Measurements from ENCODE around the gene BIRC5. TPM values are rescaled to one million over a fixed set of nuclear protein-coding genes. Genes with fewer than 3 reads are reported as not detected.

The BIRC5 gene
- polyA plus RNA-seq, 3 donors, result 0.31 to 1.2 (median 0.40) TPM

DNA sequence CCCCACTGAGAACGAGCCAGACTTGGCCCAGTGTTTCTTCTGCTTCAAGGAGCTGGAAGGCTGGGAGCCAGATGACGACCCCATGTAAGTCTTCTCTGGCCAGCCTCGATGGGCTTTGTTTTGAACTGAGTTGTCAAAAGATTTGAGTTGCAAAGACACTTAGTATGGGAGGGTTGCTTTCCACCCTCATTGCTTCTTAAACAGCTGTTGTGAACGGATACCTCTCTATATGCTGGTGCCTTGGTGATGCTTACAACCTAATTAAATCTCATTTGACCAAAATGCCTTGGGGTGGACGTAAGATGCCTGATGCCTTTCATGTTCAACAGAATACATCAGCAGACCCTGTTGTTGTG, 631 bp downstream of the BIRC5 start:
- 18 to 21% (median 19%) methylated on average over 5 of the region's 5 CpGs for WGBS, 3 donors
- no peak overlapping the region for H3K27ac ChIP-seq (ENCODE audit: low read depth, low read length)

DNA sequence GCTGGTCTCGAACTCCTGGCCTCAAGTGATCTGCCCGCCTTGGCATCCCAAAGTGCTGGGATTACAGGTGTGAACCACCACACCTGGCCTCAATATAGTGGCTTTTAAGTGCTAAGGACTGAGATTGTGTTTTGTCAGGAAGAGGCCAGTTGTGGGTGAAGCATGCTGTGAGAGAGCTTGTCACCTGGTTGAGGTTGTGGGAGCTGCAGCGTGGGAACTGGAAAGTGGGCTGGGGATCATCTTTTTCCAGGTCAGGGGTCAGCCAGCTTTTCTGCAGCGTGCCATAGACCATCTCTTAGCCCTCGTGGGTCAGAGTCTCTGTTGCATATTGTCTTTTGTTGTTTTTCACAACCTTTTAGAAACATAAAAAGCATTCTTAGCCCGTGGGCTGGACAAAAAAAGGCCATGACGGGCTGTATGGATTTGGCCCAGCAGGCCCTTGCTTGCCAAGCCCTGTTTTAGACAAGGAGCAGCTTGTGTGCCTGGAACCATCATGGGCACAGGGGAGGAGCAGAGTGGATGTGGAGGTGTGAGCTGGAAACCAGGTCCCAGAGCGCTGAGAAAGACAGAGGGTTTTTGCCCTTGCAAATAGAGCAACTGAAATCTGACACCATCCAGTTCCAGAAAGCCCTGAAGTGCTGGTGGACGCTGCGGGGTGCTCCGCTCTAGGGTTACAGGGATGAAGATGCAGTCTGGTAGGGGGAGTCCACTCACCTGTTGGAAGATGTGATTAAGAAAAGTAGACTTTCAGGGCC, 5.5 kb downstream of the BIRC5 start:
- H3K27ac ChIP-seq (ENCODE audit: low read depth, low read length), result no peak overlapping the region
- WGBS, 3 donors, result 90 to 94% (median 91%) methylated on average over 11 of the region's 11 CpGs

DNA sequence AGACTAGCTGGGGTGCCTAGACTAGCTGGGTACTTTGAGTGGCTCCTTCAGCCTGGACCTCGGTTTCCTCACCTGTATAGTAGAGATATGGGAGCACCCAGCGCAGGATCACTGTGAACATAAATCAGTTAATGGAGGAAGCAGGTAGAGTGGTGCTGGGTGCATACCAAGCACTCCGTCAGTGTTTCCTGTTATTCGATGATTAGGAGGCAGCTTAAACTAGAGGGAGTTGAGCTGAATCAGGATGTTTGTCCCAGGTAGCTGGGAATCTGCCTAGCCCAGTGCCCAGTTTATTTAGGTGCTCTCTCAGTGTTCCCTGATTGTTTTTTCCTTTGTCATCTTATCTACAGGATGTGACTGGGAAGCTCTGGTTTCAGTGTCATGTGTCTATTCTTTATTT, 9.0 kb downstream of the BIRC5 start:
- H3K27ac ChIP-seq (ENCODE audit: low read depth, low read length), result no peak overlapping the region
- 56 to 88% (median 70%) methylated on average over 4 of the region's 4 CpGs for WGBS, 3 donors

DNA sequence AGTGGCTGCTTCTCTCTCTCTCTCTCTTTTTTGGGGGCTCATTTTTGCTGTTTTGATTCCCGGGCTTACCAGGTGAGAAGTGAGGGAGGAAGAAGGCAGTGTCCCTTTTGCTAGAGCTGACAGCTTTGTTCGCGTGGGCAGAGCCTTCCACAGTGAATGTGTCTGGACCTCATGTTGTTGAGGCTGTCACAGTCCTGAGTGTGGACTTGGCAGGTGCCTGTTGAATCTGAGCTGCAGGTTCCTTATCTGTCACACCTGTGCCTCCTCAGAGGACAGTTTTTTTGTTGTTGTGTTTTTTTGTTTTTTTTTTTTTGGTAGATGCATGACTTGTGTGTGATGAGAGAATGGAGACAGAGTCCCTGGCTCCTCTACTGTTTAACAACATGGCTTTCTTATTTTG, 9.7 kb downstream of the BIRC5 start:
- no peak overlapping the region for H3K27ac ChIP-seq (ENCODE audit: low read depth, low read length)
- WGBS, 3 donors, result 73 to 87% (median 79%) methylated on average over 3 of the region's 3 CpGs

DNA sequence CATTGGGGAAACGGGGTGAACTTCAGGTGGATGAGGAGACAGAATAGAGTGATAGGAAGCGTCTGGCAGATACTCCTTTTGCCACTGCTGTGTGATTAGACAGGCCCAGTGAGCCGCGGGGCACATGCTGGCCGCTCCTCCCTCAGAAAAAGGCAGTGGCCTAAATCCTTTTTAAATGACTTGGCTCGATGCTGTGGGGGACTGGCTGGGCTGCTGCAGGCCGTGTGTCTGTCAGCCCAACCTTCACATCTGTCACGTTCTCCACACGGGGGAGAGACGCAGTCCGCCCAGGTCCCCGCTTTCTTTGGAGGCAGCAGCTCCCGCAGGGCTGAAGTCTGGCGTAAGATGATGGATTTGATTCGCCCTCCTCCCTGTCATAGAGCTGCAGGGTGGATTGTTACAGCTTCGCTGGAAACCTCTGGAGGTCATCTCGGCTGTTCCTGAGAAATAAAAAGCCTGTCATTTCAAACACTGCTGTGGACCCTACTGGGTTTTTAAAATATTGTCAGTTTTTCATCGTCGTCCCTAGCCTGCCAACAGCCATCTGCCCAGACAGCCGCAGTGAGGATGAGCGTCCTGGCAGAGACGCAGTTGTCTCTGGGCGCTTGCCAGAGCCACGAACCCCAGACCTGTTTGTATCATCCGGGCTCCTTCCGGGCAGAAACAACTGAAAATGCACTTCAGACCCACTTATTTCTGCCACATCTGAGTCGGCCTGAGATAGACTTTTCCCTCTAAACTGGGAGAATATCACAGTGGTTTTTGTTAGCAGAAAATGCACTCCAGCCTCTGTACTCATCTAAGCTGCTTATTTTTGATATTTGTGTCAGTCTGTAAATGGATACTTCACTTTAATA, 10.4 kb downstream of the BIRC5 start:
- no peak overlapping the region for H3K27ac ChIP-seq (ENCODE audit: low read depth, low read length)
- 80 to 88% (median 87%) methylated on average over 27 of the region's 27 CpGs for WGBS, 3 donors

DNA sequence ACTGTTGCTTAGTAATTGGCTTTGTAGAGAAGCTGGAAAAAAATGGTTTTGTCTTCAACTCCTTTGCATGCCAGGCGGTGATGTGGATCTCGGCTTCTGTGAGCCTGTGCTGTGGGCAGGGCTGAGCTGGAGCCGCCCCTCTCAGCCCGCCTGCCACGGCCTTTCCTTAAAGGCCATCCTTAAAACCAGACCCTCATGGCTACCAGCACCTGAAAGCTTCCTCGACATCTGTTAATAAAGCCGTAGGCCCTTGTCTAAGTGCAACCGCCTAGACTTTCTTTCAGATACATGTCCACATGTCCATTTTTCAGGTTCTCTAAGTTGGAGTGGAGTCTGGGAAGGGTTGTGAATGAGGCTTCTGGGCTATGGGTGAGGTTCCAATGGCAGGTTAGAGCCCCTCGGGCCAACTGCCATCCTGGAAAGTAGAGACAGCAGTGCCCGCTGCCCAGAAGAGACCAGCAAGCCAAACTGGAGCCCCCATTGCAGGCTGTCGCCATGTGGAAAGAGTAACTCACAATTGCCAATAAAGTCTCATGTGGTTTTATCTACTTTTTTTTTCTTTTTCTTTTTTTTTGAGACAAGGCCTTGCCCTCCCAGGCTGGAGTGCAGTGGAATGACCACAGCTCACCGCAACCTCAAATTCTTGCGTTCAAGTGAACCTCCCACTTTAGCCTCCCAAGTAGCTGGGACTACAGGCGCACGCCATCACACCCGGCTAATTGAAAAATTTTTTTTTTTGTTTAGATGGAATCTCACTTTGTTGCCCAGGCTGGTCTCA, 11.2 kb downstream of the BIRC5 start:
- WGBS, 3 donors, result 95 to 97% (median 96%) methylated on average over 16 of the region's 16 CpGs

DNA sequence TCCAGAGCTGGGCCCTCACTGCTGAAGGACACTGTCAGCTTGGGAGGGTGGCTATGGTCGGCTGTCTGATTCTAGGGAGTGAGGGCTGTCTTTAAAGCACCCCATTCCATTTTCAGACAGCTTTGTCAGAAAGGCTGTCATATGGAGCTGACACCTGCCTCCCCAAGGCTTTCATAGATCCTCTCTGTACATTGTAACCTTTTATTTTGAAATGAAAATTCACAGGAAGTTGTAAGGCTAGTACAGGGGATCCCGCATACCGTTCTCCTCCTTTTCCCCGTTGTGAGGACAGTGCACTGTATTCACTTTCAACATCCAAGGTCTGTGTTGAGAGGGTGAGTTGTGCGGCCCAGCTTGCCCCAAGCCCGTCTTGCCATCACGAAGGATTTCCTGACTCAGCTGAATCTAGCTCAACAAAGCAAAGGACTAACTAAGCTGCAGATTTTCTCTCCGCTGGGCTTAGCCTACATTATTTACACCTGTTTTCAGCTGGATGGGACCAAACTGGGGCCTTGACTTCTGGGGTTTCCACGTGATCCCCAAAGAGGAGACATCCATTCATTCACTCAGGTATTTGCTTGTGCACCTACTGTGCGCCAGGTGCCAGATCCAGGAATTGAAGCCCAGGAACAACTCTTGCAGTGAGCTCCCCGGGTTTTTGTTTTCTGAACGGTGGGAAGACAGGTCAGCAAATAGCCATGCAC, 12.2 kb downstream of the BIRC5 start:
- WGBS, 3 donors, result 70 to 77% (median 71%) methylated on average over 12 of the region's 12 CpGs
- H3K27ac ChIP-seq (ENCODE audit: low read depth, low read length), result no peak overlapping the region

More for the DNA sequence above, 11.2 kb downstream of the BIRC5 start:
- H3K27ac ChIP-seq (ENCODE audit: low read depth, low read length), result no peak overlapping the region

DNA sequence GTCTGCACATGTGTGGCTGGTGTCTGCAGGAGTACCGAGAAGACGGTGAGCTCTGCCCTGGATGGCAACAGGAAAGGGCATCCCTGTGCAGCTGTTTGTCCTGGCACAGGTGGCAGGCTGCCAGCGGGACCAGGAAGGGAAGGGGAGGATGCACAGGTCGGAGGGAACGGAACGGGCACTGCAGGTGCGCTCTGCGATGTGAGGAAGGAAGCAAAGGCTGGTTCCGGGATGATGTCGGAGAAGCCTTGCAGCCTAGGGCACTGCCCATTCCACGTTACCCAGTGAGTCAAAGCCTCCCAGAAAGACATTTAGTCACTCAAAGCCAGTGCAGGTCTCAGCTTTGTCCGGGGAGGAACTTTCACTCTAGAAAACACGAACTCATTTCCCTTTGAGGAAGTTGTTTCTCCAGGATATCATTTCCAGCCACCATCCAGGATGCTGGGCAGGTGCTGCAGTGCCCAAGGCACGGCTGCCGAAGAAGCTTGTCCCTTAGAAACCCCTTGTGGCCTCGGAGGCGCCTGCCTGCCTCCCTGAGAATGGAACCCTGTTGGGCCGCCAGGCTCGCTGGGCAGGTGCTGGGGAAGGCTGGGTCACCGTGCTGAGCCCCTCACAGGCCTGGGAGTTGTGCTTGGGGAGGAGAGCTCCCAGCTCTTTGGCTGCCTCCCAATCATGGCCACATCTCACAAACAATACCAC, 12.9 kb downstream of the BIRC5 start:
- WGBS, 3 donors, result 42 to 73% (median 50%) methylated on average over 20 of the region's 20 CpGs

DNA sequence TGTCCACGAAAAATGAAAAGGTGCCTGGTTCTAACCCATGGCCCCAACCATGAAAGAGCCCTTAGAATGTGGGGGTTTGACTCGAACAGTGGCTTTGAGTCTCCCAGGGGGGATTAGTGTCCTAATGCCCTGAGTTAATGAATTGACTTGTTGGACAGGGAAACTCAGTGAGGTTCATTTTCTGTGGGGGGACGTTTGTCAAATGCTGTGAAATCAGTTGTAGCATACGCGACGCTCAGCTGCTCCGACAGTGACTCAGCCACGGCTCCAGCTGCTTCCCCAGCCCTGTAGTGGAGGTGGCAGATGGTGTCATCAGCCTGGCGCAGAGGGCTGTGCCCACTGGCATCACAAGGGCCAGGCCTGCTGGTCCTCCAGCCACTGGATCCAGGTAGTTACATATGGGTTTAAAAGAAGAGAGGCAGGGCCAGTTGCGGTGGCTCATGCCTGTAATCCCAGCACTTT, 13.4 kb downstream of the BIRC5 start:
- no peak overlapping the region for H3K27ac ChIP-seq (ENCODE audit: low read depth, low read length)
- WGBS, 3 donors, result 62 to 78% (median 72%) methylated on average over 10 of the region's 10 CpGs

More for the DNA sequence above, 12.9 kb downstream of the BIRC5 start:
- H3K27ac ChIP-seq (ENCODE audit: low read depth, low read length), result no peak overlapping the region

DNA sequence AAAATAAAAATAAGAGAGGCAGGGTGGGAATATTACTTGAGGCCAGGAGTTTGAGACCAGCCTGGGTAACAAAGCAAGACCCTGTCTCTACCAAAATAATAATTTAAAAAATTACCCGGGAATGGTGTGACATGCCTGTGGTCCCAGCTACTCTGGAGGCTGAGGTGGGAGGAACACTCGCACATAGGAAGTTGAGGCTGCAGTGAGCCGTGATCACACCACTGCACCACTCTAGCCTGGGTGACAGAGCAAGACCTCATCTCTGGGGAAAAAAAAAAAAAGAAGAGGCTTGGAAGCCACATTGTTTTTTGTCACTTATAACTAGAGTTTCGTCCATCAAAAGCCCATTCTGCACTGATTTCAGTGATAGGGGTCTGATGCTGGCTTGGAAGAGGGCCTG, 14.1 kb downstream of the BIRC5 start:
- 77 to 89% (median 89%) methylated on average over 4 of the region's 4 CpGs for WGBS, 3 donors
- no peak overlapping the region for H3K27ac ChIP-seq (ENCODE audit: low read depth, low read length)

DNA sequence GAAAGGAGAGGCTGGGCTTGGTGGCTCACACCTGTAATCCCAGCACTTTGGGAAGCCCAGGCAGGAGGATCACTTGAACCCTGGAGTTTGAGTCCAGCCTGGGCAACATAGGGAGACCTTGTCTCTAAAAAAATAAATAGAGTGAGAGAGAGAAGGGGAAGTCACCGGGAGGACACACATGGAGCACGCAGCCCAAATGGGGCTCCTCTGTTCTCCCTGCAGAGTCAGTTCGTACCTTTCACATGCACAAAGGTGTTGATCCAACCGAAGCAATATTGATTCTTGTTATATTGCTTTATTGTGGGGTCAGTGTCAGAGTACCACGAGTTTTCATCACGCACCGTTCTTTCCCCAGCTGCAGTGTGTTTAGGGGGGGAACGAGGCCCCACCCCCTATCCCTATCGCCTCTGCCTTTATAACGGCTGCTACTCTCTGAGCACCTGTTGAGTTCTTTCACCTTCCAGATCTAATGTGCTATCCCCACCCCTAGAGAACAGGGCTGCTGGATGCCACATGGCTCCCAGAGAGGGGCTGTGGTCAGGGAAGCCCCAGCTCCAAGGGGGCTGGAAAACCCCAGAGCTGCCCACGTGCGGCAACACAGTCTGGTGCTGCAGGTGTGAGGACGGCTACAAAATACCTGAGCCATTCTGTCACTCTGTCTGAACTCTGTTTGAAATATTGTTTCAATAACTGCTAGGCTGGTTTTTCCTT, 16.4 kb downstream of the BIRC5 start:
- 35 to 79% (median 72%) methylated on average over 13 of the region's 13 CpGs for WGBS, 3 donors

DNA sequence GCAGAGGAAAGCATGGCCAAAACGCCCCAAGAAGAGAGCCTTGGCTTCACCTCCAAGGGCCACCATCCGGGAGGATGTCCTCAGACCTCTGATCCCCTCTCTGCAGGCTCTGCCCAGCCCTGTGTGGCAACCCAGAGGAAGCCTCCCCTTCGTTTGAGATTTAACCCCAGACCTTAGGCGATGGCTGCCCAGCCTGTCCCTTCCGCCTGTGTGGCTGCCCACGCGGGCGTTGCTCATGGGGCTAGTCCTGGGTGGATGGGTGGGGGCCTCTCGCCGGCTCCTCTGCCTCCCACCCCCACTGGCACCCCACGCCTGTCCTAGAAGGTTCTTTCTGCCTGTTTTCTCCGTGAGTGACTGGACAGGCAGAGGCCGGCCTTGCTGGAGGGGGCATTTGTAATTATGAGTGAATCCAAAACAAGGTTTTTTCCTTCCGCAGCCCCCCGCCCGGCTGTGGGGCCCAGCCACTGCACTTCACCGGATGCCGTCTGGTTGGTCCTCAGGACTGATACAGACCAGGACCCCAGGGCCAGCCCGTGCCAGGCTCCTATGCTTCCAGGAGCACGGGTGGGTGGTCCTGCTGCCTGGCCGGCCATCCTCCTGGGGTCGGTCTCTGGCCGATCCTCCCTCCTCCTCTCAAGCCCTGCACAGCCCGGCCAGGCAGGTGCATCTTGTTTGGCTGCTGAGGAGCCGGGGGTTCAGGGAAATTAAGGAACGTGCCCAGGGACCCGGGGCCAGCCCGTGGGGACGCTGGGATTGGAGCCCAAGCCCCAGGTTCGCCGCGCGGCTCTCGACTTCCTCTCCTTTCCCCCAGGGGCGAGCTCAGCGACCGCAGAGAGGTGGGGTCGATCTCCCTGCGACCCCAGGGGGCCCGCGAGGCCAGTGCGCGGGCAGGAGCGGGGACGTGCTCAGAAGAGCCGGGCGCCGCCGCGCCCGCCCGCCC, 17.2 kb downstream of the BIRC5 start, which contains the start of gene TMEM235:
TSS of gene TMEM235 (plus strand) at position 636 of the 940 bp plus-strand sequence. CDS start 393 bp downstream, outside the sequence.
- WGBS, 3 donors, result 25 to 31% (median 27%) methylated on average over 37 to 51 of the region's 52 CpGs
- no peak within 1 kb of the TSS for H3K27ac ChIP-seq (ENCODE audit: low read depth, low read length)

More for the DNA sequence above, 16.4 kb downstream of the BIRC5 start:
- H3K27ac ChIP-seq (ENCODE audit: low read depth, low read length), result no peak overlapping the region

DNA sequence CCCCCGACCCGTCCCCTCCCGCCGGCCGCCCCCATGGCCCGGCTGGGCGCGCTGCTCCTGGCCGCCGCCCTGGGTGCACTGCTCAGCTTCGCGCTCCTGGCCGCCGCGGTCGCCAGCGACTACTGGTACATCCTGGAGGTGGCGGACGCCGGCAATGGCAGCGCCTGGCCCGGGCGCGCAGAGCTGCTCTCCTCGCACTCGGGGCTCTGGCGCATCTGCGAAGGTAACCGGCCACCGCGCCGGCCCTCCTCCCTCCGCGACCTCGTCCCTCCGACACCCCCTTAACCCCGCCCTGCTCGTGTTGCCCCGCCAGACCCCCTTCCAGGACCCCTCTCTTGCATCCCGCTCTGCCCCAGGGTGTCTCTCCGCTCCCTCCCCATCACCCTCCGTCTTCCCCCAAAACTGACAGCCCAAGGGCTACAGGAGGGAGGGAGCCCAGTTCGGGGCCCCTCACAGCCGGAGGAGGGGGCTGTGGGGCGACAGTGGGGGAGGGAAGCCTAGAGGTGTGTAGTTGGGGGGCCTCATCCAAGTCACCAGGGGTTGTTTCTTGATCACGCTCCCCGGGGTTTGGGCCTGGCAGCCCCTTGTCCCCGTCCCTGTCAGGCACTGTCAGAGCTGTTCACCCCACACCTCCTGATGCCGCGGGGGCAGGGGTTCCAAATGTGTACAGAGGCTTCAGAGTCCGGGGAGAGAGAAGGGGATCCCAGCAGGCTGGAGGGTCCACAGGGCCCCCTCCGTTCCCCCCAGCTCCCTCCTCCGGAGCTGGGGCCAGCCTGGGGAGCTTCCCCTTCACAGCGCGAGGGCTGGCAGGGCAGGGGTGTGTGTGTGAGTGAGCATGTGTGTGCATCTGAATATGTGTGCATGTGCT, 18.2 kb downstream of the BIRC5 start:
- H3K27ac ChIP-seq (ENCODE audit: low read depth, low read length), result no peak overlapping the region
- WGBS, 3 donors, result 14 to 15% (median 15%) methylated on average over 41 to 48 of the region's 55 CpGs

DNA sequence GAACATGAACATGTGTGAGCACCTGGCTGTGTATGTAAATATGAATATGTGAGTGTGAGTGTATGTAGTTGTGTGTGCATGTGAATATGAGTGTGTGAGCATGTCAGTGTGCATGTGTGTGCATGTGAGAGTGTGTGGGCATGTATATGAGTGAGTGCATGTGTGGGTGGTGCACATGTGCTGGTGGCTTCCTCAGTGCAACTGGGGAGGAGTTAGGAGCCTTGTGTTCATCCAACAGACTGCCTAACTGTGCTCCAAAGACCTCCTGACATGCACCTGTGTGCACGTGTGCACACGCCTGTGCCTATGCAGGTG, 18.8 kb downstream of the BIRC5 start:
- WGBS, 3 donors, result 94 to 97% (median 94%) methylated on average over 2 of the region's 2 CpGs
- H3K27ac ChIP-seq (ENCODE audit: low read depth, low read length), result no peak overlapping the region

DNA sequence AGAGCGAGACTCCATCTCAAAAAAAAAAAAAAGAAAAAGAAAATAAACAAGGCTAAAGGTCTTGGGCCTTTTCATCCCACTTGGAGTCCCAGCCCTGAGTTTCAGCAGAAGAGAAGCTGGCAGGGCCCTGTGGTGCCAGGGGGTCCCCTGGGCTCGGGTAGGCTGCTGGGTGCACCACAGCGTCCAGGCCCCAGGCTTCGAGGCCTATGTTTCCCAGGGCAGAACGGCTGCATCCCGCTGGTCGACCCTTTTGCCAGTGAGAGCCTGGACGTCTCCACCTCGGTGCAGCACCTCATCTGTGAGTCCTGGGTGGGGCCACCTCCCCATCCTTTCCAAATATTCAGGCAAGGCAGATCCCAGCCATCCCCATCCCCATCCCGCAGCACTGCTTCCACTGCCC, 19.6 kb downstream of the BIRC5 start:
- 89 to 94% (median 94%) methylated on average over 9 to 10 of the region's 10 CpGs for WGBS, 3 donors
- no peak overlapping the region for H3K27ac ChIP-seq (ENCODE audit: low read depth, low read length)

Data from adipose tissue (tissue), 3 donors.